OCI-LY7 (cell line): ENCODE measurements around the gene TMEM225B. TPM values are rescaled to one million over a fixed set of nuclear protein-coding genes. Genes with fewer than 3 reads are reported as not detected.

ENCODE experiments used
- BruUV-seq: library from RNA; stranded (reverse); fragments of 400-500 nt; replicated peaks from 2 replicates; lab custom pipeline; 2021; lab: Mats Ljungman, UMichigan
- CTCF ChIA-PET: fragments of 300-600 bp; sonication (Branson Sonifier 250); formaldehyde crosslinking; loops from one replicate; lab custom pipeline; 2022; ENCODE audit warnings: antibody characterized with exemption; ENCODE audit not compliant: unreplicated experiment; lab: Charles Lee
- POLR2A ChIA-PET: fragments of 300-600 bp; sonication (Branson Sonifier 250); formaldehyde crosslinking; loops from one replicate; lab custom pipeline; 2022; ENCODE audit warnings: antibody characterized with exemption; lab: Charles Lee
- DNase-seq: peaks from one replicate; pipeline ENCODE4 v3.0.0-alpha.2; 2015; ENCODE audit warnings: low spot score
- H2AFZ ChIP-seq: fragments of 200-600 bp; sonication (generic), shearing (Covaris generic); 2 replicates; pipeline ENCODE4 v1.6.1; 2014; ENCODE audit warnings: mild to moderate bottlenecking, antibody characterized with exemption, low read length, moderate library complexity
- H3K27ac ChIP-seq: fragments of 200-600 bp; sonication (generic); 2 replicates; pipeline ENCODE4 v1.5.1; 2014; ENCODE audit warnings: mixed run types, low read depth, mild to moderate bottlenecking, moderate library complexity, low read length, inconsistent platforms; ENCODE audit not compliant: poor library complexity, severe bottlenecking
- H3K36me3 ChIP-seq: fragments of 200-600 bp; sonication (generic); 2 replicates; pipeline ENCODE4 v1.6.1; 2014; ENCODE audit warnings: mild to moderate bottlenecking, antibody characterized with exemption, low read length, moderate library complexity, mixed read lengths; ENCODE audit not compliant: insufficient read depth
- H3K4me1 ChIP-seq: fragments of 200-600 bp; sonication (generic); 2 replicates; pipeline ENCODE4 v1.5.1; 2014; ENCODE audit warnings: mild to moderate bottlenecking, low read length; ENCODE audit not compliant: insufficient read depth, poor library complexity, severe bottlenecking
- H3K4me2 ChIP-seq: fragments of 200-600 bp; sonication (generic); 2 replicates; pipeline ENCODE4 v1.6.1; 2014; ENCODE audit warnings: mild to moderate bottlenecking, low read length
- H3K4me3 ChIP-seq: fragments of 200-600 bp; sonication (generic); 2 replicates; pipeline ENCODE4 v1.5.1; 2014; ENCODE audit warnings: mild to moderate bottlenecking, low read depth, low read length; ENCODE audit not compliant: poor library complexity, severe bottlenecking
- H3K79me2 ChIP-seq: fragments of 200-600 bp; sonication (generic); 2 replicates; pipeline ENCODE4 v1.6.1; 2016; ENCODE audit warnings: low read depth, mild to moderate bottlenecking, low read length, moderate library complexity, mixed read lengths; ENCODE audit not compliant: insufficient read depth
- H3K9me2 ChIP-seq: fragments of 200-600 bp; sonication (generic); 2 replicates; pipeline ENCODE4 v1.6.1; 2016; ENCODE audit warnings: mild to moderate bottlenecking, low read length, mixed read lengths; ENCODE audit not compliant: insufficient read depth
- H3K9me3 ChIP-seq: fragments of 200-600 bp; sonication (generic); 2 replicates; pipeline ENCODE4 v1.6.1; 2014; ENCODE audit warnings: mild to moderate bottlenecking, mixed run types, low read length, mixed read lengths
- H4K20me1 ChIP-seq: fragments of 200-600 bp; sonication (generic); 2 replicates; pipeline ENCODE4 v1.6.1; 2014; ENCODE audit warnings: mild to moderate bottlenecking, antibody characterized with exemption, low read length, moderate library complexity, mixed read lengths; ENCODE audit not compliant: insufficient read depth
- EZH2phosphoT487 ChIP-seq: fragments of 200-600 bp; sonication (generic); IDR thresholded peaks from 2 replicates; pipeline ENCODE4 v1.6.1; 2018; ENCODE audit warnings: low read depth, borderline replicate concordance, mild to moderate bottlenecking, mixed run types, antibody characterized with exemption, low read length, moderate library complexity, mixed read lengths
- intact Hi-C: fragments of 100-400 bp; cut with micrococcal nuclease; formaldehyde crosslinking; loops from one replicate; pipeline ENCODE4 v1.10.0; 2022; ENCODE audit not compliant: unreplicated experiment
- total RNA-seq, 2 experiments: library from RNA; depleted of rRNA in 1 of 2; stranded (reverse); fragments of >200 nt in 1 of 2; shearing (Covaris generic) in 1 of 2; gene quantifications; 2 replicates each; pipeline ENCODE4 v1.2.3, GENCODE V29; 2014 to 2022
- TF ChIP-seq, protein P1 (sequence below): fragments of 200-600 bp; sonication (generic); conservative IDR thresholded peaks from 2 replicates; pipeline ENCODE4 v1.5.1; 2014; ENCODE audit warnings: mild to moderate bottlenecking, antibody characterized with exemption, low read length, moderate library complexity, mixed read lengths

Gene TMEM225B
- total RNA-seq, 2 experiments from 2014 or later = 2.4 TPM

DNA sequence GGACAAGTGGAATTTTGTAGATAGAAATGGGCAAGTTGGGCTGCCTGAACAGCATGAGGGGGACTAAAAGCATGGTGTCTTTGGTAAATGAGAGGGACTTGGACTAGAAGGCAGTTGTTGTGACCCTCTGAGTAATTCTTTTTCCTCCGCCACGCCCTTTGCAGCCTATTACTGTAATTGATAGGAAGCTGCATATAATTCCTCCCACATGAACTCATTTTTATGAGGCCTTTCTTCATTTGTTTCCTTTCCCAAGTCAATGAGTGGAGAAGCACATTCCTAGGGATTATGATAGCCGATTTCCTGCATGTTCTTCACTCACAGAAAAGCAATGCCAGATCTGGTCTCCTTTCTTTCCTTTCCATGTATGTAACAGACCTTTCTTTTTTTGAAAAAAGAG lies 46.4 kb downstream of the TMEM225B start:
- H2AFZ ChIP-seq = no peak overlapping the region
- no peaks in the 10 kb centered on the region for H3K4me1 ChIP-seq
- no peaks in the 10 kb centered on the region for H3K36me3 ChIP-seq
- TF ChIP-seq, protein P1, sequence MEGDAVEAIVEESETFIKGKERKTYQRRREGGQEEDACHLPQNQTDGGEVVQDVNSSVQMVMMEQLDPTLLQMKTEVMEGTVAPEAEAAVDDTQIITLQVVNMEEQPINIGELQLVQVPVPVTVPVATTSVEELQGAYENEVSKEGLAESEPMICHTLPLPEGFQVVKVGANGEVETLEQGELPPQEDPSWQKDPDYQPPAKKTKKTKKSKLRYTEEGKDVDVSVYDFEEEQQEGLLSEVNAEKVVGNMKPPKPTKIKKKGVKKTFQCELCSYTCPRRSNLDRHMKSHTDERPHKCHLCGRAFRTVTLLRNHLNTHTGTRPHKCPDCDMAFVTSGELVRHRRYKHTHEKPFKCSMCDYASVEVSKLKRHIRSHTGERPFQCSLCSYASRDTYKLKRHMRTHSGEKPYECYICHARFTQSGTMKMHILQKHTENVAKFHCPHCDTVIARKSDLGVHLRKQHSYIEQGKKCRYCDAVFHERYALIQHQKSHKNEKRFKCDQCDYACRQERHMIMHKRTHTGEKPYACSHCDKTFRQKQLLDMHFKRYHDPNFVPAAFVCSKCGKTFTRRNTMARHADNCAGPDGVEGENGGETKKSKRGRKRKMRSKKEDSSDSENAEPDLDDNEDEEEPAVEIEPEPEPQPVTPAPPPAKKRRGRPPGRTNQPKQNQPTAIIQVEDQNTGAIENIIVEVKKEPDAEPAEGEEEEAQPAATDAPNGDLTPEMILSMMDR = no peak
- TF ChIP-seq EZH2phosphoT487 = no peak
- H3K79me2 ChIP-seq = no peaks in the 10 kb centered on the region
- no peak overlapping the region for H3K4me2 ChIP-seq
- BruUV-seq = no TSS peak
- POLR2A ChIA-PET = no interaction called here
- H3K27ac ChIP-seq = no peak overlapping the region
- no peaks in the 10 kb centered on the region for H4K20me1 ChIP-seq
- DNase-seq = no peak
- H3K9me2 ChIP-seq = no peaks in the 10 kb centered on the region
- intact Hi-C loops = no loop called here
- CTCF ChIA-PET = no interaction called here
- no peak overlapping the region for H3K4me3 ChIP-seq
- H3K9me3 ChIP-seq = no peaks in the 10 kb centered on the region

DNA sequence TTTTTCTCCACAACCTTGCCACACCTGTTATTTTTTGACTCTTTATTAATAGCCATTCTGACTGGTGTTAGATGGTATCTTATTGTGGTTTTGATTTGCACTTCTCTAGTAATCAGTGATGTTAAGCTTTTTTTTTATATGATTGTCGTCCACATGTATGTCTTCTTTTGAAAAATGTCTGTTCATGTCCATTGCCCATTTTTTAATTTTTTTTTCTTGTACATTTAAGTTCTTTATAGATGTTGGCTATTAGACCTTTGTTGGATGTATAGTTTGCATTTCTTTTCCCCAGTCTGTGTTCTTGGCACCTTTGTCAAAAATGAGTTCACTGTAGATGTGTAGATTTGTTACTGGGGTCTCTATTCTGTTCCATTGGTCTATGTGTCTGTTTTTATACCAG lies 47.5 kb downstream of the TMEM225B start:
- TF ChIP-seq, protein P1 = no peak
- TF ChIP-seq EZH2phosphoT487 = no peak
- Histone ChIP-seq H3K36me3 (no peaks in the 10 kb centered on the region), H2AFZ (no peak overlapping the region), H3K9me3 (no peaks in the 10 kb centered on the region), H3K9me2 (no peaks in the 10 kb centered on the region), H3K4me3 (no peak overlapping the region), H3K27ac (no peak overlapping the region), H3K79me2 (no peaks in the 10 kb centered on the region), H3K4me2 (no peak overlapping the region), H3K4me1 (no peaks in the 10 kb centered on the region), H4K20me1 (no peaks in the 10 kb centered on the region)
- ChIA-PET CTCF (no interaction called here), POLR2A (interaction anchor here (1.5 kb wide), 1 partner anchor 12 kb away, joined by 6 read pairs; no protein-coding TSS in a partner anchor)
- intact Hi-C loops = no loop called here
- BruUV-seq = no TSS peak
- DNase-seq = no peak

DNA sequence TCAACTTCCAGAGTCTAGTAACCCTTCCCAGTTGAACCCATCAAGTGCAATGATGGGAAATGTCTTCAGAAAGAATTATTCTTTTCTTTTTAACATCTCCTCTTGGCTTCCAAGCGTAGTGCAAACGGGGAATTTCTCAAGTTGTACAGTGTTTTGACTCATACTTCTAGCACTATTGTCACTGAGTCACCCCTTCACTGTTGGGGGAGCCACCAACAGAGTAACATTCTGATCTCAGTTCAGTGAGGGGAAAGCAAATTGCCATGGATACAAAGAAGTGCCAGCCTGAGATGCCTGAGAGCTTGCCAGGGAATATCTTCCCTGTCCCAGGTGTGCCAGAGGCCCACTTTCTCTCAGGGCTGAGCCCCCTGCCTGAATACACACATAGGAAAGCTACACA lies 50.8 kb downstream of the TMEM225B start:
- intact Hi-C loops = no loop called here
- ChIA-PET CTCF (no interaction called here), POLR2A (no interaction called here)
- Histone ChIP-seq H3K27ac (no peak overlapping the region), H3K9me3 (no peaks in the 10 kb centered on the region), H2AFZ (no peak overlapping the region), H4K20me1 (no peaks in the 10 kb centered on the region), H3K9me2 (no peaks in the 10 kb centered on the region), H3K79me2 (no peaks in the 10 kb centered on the region), H3K36me3 (no peaks in the 10 kb centered on the region), H3K4me1 (no peaks in the 10 kb centered on the region), H3K4me3 (no peak overlapping the region), H3K4me2 (no peak overlapping the region)
- BruUV-seq = no TSS peak
- DNase-seq = no peak
- TF ChIP-seq, protein P1 = no peak
- no peak for TF ChIP-seq EZH2phosphoT487
